Tibial nerve (tissue), 4 donors: ENCODE measurements around the gene TMEM72. TPM values are rescaled to one million over a fixed set of nuclear protein-coding genes. Genes with fewer than 3 reads are reported as not detected.

ENCODE experiments used
- DNase-seq, 2 donors: peaks; one replicate each; pipeline ENCODE4 v3.0.0-alpha.2; 2019; ENCODE audit warnings: low spot score in 2 of 2
- H3K27ac ChIP-seq, 4 donors: fragments of 200-600 bp; sonication (generic) in 3 of 4; one replicate each; pipeline ENCODE4 v1.5.1; 2017 to 2019; ENCODE audit warnings: mild to moderate bottlenecking in 1 of 4
- H3K27me3 ChIP-seq, 2 donors: fragments of 200-600 bp; sonication (generic) in 1 of 2; one replicate each; pipeline versions ENCODE4 v1.5.1 to v1.6.0; 2017 to 2019
- H3K36me3 ChIP-seq, 3 donors: fragments of 200-600 bp; sonication (generic); one replicate each; pipeline ENCODE4 v1.5.1; 2018 to 2019
- H3K4me1 ChIP-seq, 4 donors: fragments of 200-600 bp; sonication (generic) in 3 of 4; one replicate each; pipeline ENCODE4 v1.5.1; 2017 to 2019
- H3K4me3 ChIP-seq, 4 donors: fragments of 200-600 bp; sonication (generic) in 3 of 4; one replicate each; pipeline ENCODE4 v1.5.1; 2017 to 2019; ENCODE audit warnings: mild to moderate bottlenecking in 1 of 4, moderate library complexity in 1 of 4
- H3K9me3 ChIP-seq, 4 donors: fragments of 200-600 bp; sonication (generic) in 3 of 4; one replicate each; pipeline ENCODE4 v1.5.1; 2017 to 2019
- EP300 ChIP-seq, 2 donors: sonication (generic); formaldehyde crosslinking; IDR thresholded peaks; one replicate each; pipeline ENCODE4 v1.6.1; 2017; ENCODE audit warnings: antibody characterized with exemption in 2 of 2, mild to moderate bottlenecking in 1 of 2
- POLR2A ChIP-seq, 2 donors: fragments of 450-650 bp; IDR thresholded peaks; one replicate each; pipeline ENCODE4 v1.6.1; 2017; ENCODE audit warnings: antibody characterized with exemption in 2 of 2, mild to moderate bottlenecking in 2 of 2, moderate library complexity in 2 of 2
- WGBS, 2 donors: methylation state at CpG; one replicate each; pipeline ENCODE4 v1.1.5; 2018; 5-methylcytosine and 5-hydroxymethylcytosine counted together
- total RNA-seq, 4 donors: library from RNA; depleted of rRNA; stranded (reverse); fragments of >200 nt; gene quantifications; one replicate each; pipeline ENCODE4 v1.1.0, GENCODE V29; 2016
- TF ChIP-seq, protein P1 (sequence below), 5 experiments: fragments of 200-600 bp in 3 of 5; fragments of 450-650 bp in 2 of 5; sonication (generic) in 3 of 5; IDR thresholded peaks; one replicate each; pipeline ENCODE4 v1.5.1; 2016 to 2019; ENCODE audit warnings: antibody characterized with exemption in 5 of 5, mild to moderate bottlenecking in 3 of 5, moderate library complexity in 2 of 5

TMEM72 gene
- total RNA-seq = under 1 TPM in 2 of 4 donors, not detected in 2; 0.20 to 0.21 TPM

DNA sequence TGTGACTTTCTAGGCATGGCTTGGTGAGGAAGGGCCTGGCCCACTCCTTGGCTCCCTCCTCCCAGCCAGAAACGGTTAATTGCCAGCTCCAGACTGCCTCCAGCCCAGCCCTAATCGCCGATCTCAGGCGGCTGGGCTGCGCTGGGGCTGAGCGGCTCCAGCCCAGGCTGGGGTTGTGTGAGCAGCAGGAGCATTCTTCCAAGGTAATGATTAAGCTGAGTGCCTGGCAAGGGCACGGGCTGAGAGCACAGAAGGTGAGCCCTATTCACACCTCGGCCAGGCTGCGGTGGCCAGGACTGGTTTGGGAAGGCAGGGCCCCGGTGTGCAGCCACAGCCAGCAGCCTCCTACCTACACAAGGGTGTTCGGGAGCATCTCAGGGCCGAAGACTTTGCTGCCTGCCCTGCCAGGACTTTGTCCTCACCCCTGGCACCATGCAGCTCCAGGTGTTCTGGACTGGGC is at the start of gene TMEM72:
Gene TMEM72, plus strand, starts transcription at position 257 of the 460 bp plus-strand sequence. Its CDS starts 176 bp downstream, at position 433.
- Histone ChIP-seq H3K27me3 (no peaks in the 10 kb centered on the region), H3K4me3 (no peak within 1 kb of the TSS), H3K36me3 (no peaks in the 10 kb centered on the region), H3K9me3 (no peaks in the 10 kb centered on the region), H3K4me1 (peaks cover 0 to 14% (median 0%) of the 10 kb centered on the region in 4 donors), H3K27ac (no peak within 1 kb of the TSS)
- 3 to 42% methylated on average over 5 to 12 of the region's 12 CpGs for WGBS, 2 donors
- no peak for TF ChIP-seq EP300 (IDR thresholded peaks at IDR 0.05)
- TF ChIP-seq, protein P1, sequence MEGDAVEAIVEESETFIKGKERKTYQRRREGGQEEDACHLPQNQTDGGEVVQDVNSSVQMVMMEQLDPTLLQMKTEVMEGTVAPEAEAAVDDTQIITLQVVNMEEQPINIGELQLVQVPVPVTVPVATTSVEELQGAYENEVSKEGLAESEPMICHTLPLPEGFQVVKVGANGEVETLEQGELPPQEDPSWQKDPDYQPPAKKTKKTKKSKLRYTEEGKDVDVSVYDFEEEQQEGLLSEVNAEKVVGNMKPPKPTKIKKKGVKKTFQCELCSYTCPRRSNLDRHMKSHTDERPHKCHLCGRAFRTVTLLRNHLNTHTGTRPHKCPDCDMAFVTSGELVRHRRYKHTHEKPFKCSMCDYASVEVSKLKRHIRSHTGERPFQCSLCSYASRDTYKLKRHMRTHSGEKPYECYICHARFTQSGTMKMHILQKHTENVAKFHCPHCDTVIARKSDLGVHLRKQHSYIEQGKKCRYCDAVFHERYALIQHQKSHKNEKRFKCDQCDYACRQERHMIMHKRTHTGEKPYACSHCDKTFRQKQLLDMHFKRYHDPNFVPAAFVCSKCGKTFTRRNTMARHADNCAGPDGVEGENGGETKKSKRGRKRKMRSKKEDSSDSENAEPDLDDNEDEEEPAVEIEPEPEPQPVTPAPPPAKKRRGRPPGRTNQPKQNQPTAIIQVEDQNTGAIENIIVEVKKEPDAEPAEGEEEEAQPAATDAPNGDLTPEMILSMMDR (IDR thresholded peaks at IDR 0.05) = no peak
- TF ChIP-seq POLR2A (IDR thresholded peaks at IDR 0.05) = no peak
- no peak for DNase-seq

DNA sequence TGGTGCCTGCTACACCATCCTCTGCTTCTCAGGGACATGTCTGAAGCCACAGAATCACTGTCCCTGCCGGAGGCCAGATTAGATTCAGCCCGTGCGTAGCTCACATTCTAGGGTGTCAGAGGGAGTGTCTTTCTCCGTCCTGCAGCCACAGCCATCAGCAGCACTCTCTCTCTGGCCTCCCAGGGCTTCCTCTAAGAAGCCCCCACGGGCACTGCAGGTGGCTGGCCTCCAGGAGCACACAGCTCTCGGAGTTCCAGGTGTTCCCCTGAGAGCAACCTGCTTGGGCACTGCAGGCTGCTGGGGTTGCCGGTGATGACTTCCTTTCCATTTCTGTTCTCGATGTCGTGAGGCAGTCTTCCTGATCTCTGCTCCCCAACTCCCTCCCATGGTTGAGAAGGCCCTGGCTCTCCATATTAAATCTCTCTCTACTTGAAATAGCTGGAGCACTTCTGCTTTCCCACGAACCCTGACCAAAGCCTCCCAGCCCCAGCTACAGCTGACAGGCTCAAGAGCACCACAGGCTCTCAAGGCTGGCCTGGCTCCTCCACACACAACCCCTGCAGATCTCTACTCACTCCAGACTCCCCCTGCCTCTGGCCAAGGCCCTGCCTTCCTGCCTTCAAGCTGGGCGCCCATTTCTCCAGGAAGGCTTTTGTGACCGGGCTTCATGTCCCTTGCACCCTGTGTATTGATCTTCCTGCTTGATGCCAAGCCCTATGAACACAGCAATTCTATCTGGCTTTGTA is 49.0 kb upstream of the TMEM72 start:
- TF ChIP-seq POLR2A (IDR thresholded peaks at IDR 0.05) (no peak), EP300 (IDR thresholded peaks at IDR 0.05) (no peak)
- TF ChIP-seq, protein P1 (IDR thresholded peaks at IDR 0.05) = no peak
- no peaks in the 10 kb centered on the region for H3K36me3 ChIP-seq
- 79 to 94% methylated on average over 10 to 12 of the region's 12 CpGs for WGBS, 2 donors
- H3K4me1 ChIP-seq = peaks cover 0 to 33% (median 7%) of the 10 kb centered on the region in 4 donors
- no peaks in the 10 kb centered on the region for H3K27me3 ChIP-seq
- no peaks in the 10 kb centered on the region for H3K9me3 ChIP-seq
- H3K4me3 ChIP-seq = no peak overlapping the region
- DNase-seq = no peak
- no peak overlapping the region for H3K27ac ChIP-seq

DNA sequence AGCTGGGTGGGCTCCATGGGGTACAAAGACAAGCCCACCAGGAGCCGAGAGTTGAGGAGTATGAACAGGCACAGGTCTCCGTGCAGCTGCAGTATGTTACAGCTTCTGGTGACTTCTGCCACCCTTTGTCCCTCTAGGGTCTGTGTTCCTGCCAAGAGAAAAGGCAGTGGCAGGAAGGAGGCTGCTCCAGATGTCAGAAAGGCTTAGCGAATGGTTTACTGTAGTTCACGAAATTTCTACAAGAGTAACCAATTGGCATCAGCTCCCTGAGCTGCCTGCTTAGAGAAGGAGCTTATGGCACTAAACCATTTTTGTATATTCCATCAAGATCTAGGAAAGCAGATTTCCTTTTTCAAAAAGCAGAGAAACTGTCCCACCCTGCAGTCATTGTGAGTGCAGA is 48.2 kb upstream of the TMEM72 start:
- DNase-seq = no peak
- no peak for TF ChIP-seq POLR2A (IDR thresholded peaks at IDR 0.05)
- TF ChIP-seq, protein P1 (IDR thresholded peaks at IDR 0.05) = no peak
- no peak for TF ChIP-seq EP300 (IDR thresholded peaks at IDR 0.05)
- Histone ChIP-seq H3K4me3 (no peak overlapping the region), H3K36me3 (no peaks in the 10 kb centered on the region), H3K27ac (no peak overlapping the region), H3K27me3 (no peaks in the 10 kb centered on the region), H3K9me3 (no peaks in the 10 kb centered on the region), H3K4me1 (peaks cover 0 to 26% (median 7%) of the 10 kb centered on the region in 4 donors)
- 55 to 79% methylated on average over 4 of the region's 4 CpGs for WGBS, 2 donors

DNA sequence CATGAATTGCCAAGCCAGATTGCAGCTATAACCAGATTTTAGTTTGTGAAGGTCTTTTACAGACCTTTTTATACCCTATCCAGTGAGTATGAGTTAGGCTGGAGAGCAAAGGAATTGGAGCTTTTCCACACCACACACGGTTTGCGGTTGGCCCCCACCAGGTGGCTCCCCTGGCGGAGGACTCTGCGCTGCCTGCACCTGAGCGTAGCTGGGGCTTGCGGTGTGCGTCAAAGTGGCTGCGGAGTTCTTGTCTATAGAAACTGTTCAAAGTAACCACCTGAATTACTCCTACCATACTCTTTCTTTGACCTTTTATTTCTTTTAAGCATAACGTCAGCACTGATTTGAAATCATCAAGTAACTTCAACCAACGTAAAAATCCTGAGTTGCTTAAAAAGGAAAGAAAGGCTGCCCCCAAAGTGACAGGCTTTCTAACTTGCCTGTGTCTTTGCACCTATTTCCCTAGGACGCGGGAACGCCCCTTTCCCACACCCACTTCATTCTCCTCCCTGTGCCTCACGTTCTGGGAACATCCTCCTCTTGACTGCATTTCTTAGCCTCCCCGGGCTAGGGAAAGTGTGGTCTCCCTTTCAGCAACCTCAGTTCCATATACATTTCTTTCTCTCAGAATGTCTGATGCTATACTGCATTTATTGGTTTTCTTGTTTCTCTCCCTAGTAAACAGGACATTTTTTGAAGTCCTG is 47.6 kb upstream of the TMEM72 start:
- no peak overlapping the region for H3K27ac ChIP-seq
- DNase-seq = no peak
- no peak overlapping the region for H3K4me3 ChIP-seq
- WGBS, 2 donors = 78 to 86% methylated on average over 15 of the region's 15 CpGs
- peaks cover 0 to 24% (median 7%) of the 10 kb centered on the region in 4 donors for H3K4me1 ChIP-seq
- no peaks in the 10 kb centered on the region for H3K27me3 ChIP-seq
- no peaks in the 10 kb centered on the region for H3K9me3 ChIP-seq
- TF ChIP-seq POLR2A (IDR thresholded peaks at IDR 0.05) = no peak
- TF ChIP-seq EP300 (IDR thresholded peaks at IDR 0.05) = no peak
- TF ChIP-seq, protein P1 (IDR thresholded peaks at IDR 0.05) = no peak
- H3K36me3 ChIP-seq = no peaks in the 10 kb centered on the region

DNA sequence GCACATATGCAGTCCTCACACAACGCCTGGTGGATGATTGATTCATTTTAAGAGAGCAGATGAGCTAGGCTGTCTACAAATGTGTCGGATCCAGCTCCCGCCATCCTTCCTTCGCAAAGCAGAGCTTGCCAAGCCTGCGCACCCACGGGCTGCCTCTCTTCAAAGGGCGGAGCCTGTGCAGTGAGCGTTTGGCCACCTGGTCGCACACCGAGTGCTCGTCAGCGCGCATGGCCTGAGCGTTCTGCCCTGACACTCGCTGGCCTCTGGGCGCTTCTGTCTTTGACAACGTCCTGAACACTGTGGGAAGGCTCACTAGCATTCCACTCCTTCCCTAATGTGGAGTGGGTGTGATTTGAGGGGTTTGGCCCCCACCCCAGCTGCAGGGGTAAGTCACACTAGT is 47.1 kb upstream of the TMEM72 start:
- peak overlapping the region in 3 of 4 donors; percentile 29 to 71 (median 65) for H3K27ac ChIP-seq
- no peaks in the 10 kb centered on the region for H3K27me3 ChIP-seq
- peaks cover 0 to 24% (median 7%) of the 10 kb centered on the region in 4 donors for H3K4me1 ChIP-seq
- WGBS, 2 donors = 68 to 80% methylated on average over 17 of the region's 17 CpGs
- DNase-seq = no peak
- H3K4me3 ChIP-seq = peak overlapping the region in 3 of 4 donors; percentile 29 to 54 (median 50)
- TF ChIP-seq EP300 (IDR thresholded peaks at IDR 0.05) = no peak
- no peak for TF ChIP-seq POLR2A (IDR thresholded peaks at IDR 0.05)
- TF ChIP-seq, protein P1 (IDR thresholded peaks at IDR 0.05) = no peak
- no peaks in the 10 kb centered on the region for H3K36me3 ChIP-seq
- H3K9me3 ChIP-seq = no peaks in the 10 kb centered on the region
